Embryonic facial prominence (tissue), 1 donor: ENCODE data around the gene NEK6.

Experiments
- DNase-seq: peaks from one replicate; pipeline ENCODE4 v3.0.0-alpha.2; 2016; ENCODE audit errors: extremely low spot score

The NEK6 gene

DNA sequence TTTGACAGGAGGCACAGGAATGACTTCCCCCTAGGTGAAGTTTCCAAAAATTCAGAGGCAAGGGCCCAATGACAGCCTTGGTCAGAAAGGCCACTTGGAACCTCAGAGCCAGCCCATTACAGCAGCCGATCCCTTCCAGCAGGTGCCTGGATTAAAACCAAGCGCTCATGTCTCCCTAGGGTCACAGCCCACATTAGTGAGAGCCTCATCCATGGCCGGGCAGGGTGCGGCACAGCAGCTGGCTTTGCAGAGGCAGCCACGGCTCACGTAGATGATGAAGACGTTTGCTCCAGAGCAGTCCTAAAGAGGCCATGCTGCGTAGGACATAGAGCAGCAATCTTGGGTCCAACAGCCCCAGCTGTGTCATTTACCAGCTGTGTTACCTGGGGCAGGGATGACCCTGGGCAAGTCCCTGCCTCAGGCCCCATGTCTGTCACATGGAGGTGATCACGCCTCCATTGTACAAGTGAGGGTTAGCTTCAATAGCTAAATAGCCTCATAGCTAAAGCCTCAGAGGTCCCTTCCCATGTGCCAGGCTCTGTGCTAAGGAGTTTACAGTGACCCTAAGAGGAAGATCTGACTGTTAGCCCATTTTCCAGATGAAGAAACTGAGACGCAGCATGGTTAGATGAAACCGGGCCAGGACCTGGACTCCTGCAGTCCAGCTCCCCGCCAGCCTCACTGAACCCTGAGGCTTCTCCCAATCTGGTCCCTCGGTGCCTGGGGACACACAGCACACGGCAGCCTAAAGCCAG is 39.2 kb downstream of the NEK6 start:
- no peak for DNase-seq

DNA sequence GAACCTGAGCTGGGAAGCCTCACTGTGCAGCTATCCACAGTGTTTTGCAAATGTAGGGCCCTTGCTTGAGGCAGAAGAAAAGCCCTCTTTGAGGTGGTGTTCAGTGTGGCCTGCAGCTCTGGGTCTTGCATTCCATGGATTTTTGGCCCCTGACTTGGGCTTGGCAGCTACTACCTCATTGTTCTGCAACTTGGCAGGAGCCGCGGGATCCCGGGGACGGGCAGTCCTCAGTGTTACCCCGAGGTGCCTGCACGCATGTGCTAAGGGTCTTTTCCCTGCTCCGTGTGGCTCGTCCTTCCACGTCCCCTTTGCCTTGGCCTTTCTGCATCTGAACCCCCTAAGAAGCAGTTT is 39.8 kb downstream of the NEK6 start:
- no peak for DNase-seq

DNA sequence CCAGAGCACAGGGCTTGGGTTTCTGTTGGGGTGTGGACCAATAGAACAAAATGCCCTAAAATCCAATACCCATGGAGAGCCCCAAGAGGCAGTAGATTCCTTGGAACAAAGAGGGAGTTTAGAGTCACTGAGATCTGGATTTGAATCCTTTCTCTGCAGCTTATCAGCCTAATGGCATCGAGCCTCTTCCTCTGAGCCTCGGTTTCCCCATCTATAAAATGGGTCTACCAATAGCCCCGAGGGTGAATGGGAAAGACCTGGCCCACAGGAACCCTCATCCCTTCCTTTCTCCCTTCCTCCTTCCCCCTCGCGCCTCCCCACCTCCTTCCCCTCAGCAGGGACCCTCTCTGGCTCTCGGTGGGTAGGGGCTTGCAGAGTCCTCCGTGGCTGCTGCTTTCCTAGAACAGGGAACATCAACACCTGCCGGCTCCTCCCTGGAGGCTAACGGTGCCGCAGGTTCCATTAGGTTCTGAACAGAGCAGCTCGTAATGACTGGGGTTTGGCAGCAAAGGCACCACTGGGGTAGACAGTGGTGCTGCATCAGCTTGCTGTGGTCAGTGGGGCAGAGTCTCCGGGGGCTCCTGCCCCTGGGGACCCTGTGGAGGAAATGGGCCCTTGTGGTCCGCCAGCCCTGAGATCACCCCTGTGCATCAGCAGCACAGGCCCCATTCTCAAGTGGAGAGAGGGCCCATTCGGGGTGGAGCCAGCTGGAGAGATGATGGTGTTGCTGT is 40.3 kb downstream of the NEK6 start:
- DNase-seq: no peak

DNA sequence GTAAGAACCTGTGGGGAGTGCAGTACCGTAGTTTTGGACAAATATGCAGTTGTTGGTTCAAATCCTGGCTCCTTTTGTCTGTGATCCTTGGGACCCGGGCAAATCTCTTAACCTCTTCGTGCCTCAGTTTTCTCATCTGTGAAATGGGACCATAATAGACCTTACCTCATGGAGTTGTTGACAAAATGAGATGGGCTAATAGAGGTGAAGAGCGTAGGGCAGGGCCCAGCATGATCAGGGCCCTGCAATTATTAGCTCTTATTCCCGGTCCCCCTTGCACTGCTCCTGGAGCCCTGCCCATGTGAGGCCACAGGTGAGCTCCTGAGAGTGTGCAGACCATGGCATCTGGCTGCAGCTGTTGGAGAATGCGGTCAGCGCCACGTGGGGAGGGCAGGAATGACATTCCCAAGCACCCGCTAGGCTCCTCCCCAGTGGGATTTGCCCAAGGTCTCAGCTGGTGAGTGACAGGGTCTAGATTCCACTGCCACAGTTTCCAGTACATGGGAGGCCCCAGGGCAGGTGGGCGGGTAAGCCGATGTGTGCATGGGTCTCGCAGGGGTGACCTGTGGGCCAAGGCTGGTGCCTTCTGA is 41.0 kb downstream of the NEK6 start:
- DNase-seq: no peak

DNA sequence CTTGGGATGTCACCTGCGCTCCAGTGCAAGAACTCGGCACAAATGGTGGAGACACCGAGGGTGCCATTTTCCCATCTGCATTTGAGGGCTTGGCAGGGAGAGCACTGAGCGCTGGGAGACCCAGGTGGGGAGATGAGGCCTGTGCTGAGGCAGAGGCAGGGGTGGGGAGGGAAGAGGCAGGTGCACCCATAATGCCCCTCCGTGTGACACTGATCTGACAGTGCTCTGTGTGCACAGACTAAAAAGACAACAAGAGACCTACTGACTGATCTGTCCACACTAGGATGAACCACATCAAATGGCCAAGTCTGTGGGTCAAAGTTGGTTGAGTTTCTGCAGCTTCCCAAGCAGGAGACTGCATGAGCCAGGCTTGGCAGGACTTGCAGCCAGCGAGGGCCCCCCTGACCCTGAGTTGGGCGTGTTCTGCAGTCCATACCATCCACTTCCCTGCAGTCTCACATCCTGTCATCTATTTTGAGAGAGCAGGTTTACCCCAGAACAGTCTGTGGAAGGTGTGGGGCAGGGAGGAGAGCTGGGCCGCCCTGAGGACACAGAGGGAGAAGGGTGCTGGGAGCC is 41.9 kb downstream of the NEK6 start:
- DNase-seq: no peak

DNA sequence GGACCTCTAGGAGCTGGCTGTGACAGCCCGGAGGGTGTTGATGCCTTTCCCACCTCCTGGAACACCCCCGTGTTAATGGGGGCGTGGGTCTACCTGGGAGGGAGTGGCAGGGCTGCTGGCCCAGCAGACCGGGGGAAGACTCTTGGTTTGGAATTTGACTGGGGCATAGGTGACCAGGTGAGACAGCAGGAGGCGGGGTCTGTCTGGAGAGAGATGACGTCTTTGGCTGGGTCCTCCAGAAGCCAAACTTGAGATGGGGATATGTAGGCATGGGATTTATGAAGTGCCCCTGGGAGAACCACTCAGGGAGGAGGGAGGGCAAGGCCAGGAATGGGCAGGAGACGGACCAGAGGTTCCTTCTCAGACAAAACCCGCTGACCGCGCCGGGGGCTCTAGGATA is 42.6 kb downstream of the NEK6 start:
- no peak for DNase-seq

DNA sequence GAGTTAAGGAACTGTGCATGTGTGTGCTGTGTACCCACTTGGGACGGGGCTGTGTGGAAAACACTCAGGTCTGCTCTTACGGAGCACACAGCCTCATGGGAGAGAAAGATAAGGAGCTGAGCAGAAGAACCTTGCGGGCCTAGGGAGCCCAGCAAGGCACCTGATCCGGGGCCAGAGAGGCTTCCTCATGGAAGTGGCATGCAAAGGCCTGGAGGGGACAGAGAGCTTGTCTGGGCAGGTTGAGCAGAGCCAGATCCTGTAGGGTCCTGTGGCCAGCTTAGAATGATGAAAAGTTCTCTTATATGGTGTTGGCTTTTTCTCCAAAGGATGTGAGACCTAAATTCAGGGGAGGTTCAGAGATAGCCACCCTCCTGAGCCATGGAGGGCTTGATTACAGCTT is 45.2 kb downstream of the NEK6 start:
- no peak for DNase-seq

DNA sequence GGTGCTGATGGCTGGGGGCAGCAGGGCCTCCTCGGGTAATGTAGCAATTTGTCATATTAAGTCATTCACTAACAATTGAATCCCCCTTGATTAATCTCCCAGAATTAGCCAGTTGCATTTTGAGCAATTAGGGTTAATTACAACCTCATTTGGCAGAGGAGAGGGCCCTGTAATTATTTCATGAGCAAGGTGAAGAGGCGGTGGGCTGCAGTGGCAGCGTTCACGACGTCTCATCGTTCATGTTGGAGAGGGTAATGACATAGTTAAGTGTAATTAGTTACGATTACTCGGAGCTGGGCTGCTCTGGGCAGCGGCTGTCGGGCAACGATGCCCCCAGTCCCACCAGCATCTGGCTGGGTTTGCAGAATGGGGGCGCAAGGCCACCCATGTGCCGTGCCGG is 46.0 kb downstream of the NEK6 start:
- DNase-seq: no peak

DNA sequence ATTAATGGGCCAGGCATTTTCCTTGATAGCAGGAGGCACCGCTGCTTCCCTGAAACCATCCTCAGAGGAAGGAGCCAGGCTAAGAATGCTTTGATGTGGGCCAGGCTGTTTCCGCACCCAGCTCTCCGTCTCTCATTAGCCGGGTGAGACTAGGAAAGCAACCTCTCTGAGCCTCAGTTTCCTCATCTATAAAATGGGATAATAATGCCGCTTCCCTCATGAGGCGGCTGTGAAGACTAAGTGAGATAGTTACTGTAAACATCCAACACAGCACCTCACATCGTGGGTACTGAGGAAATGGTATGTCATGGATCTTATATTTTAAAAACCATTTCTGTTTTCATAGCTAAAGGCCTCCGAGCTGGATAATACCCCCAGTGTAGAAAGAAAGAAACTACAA is 46.5 kb downstream of the NEK6 start:
- no peak for DNase-seq

DNA sequence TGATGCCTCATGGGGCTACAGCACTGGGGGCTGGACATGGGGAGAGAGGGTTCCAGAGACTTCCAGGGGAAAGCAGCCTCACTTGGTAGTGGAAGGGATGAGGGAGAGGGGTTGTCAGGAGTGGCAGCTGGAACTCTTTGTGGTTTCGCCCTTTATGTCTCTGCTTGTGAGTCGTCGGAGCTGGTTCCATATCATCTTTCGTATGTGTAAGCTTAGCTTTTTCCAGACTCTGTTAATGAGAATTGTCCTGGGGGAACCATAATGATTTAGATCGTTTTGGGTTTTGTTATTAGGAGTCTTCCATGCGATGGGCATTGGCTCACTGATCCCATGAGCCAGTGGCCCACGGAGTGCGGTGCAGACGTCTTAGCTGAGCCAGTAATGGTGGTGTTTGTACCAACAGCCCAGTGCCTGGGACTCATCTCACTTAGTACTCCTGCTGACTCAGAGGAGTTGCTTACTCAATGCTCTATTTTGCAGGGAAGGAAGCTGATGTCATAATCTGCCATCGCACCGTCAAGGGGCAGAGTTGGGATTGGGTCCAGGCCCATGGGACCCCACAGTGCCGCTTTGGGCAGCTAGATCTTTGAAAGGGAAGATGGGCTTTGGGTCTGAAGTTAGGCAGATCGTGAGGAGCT is 48.5 kb downstream of the NEK6 start:
- DNase-seq: no peak

DNA sequence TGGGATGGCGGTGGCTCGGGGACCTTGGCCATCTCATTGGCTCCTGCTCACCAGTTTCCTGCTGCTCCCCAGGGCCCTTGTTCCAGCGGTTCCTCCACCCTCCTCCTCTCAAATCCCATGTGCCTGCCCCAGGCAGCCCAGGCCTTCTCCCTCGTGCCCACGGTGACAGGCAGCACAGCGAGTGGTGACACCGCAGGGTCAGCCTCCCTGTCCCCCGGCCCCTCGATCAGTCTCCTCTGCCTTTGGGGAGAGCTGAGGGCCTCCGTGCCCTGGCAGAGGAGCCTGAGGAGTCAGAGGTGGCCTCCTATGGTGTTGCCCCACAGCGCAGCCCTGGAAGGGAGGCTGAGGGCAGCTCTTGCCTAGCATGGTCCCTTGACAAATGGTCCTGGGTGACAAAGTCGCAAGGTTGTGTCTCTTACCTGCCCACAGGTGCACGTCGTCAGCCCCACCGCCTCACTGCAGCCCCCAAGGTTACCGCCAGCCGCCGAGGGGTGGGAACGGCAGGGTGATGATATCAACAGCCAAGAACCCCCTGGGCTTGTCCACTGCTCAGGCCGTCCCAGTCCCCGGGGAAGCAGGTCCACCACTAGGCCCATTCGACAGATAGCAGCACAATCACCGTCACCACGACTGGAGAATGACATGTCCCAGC is 49.8 kb downstream of the NEK6 start:
- DNase-seq: no peak

DNA sequence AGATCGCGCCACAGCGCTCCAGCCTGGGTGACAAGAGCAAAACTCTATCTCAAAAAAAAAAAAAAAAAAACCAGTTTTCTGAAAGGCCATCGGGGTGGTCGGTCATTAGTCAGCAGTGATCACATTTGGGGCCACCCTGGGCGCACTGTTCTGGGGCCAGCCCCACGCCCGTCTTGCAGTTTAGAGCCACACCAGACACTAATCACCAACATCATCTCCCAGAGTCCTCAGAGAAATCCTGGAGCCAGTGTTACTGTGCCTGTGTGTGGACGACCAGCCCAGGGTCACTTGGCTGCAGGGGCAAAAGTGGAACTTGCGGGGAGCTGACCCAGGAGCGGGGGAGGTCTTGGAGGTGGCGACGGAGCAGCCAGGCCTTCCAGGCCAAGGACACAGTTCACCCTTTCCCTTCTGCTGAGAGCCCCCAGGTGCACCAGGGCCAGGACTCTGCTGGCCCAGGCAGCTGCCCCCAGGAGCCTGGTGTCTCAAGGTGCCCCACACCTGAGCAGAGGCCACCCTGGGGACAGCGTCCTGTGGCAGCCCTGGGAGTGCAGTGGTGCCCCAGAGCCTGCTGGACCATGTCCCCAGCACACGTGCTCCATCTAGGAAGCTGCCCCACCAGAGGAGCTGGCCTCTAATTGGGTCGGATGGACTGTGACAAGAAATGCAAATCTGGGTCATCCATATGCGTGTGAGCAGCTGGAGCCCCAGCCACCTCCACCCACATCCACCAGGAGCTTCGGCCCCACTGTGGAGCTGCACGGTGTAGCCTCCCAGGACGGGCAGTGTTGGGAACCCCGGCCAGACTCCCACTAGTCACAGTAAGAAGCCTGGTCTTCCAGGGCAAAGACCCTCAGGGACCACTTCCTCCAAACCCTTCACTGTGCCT is 51.1 kb downstream of the NEK6 start:
- no peak for DNase-seq

DNA sequence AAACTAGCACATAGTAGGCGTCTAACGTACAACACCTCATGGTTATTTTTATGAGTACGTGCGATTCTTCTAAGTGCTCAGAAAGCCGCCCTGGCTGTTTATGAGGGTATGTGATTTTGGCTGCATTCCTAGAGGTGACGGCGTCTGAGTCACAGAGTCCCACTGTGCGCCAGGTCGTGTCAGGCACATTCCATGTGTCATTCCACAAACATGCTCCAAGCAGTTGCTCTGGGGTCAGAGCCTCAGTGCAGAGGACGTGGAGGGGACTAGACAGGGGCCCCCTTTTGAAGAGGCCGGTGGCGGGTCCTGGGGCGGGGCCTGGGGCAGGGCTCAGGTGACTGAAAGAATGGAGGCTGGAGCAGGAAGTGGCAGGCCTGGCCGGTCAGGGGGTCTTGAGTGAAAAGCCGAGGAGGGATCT is 51.9 kb downstream of the NEK6 start:
- DNase-seq: no peak

DNA sequence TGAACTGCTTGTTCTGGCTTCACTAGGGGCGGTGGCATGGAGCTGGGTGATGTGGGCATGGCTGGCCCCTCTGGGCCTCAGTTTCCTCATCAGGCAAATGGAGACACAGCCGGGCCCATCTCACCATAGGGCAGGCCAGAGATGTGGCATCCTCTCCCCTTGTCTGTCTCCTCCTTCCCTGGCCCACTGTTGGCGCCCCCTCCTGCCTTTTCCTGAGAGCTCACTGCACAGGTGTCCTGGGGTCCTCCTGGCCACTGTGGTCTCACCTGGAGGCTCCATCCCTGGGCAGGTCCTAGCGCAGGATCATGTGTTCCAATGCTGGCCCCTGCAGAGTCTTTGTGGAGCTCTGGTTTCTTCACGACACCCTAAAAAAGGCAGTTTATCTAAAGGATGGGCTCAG is 53.5 kb downstream of the NEK6 start:
- DNase-seq: no peak

DNA sequence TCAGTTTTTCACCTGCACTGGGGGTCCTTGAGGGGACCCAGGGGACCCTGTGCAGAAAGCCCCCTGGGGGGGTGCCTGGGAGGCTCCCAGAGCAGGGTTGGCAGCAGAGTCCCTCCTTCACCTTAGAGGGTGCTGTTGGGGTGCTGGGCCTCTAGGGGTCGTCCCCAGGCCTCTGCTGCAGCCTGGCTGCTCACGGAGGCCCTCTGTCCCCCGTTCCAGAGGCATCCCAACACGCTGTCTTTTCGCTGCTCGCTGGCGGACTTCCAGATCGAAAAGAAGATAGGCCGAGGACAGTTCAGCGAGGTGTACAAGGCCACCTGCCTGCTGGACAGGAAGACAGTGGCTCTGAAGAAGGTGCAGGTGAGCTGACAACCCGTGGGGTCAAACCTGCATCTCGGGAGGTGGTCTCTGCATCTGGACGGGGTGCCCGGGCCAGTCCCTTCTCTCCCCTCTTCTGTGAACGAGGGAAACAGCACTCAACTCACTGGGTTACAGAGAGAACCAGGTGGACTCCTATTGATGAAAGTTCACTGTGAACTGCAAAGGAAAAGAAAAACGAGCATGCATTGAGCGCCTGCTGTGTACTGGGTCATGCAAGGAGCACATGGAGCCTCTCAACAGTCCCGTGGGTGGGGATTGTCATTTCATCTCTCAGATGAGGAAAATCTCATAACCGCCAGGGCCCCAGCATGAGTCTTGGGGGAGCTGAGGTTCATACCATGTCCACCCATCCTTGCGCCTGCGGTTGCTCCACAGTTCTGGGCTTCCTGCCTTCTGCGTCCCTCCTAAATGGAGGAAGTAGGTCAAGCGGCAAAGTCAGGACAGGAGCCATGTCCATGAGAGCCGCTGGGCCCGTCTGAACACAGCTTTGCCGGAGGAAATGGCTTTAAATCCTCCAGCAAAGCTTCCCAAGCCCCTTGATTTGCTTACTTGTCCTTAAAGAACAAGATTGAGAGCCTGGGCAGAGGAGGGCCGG is 54.8 kb downstream of the NEK6 start:
- DNase-seq: no peak

DNA sequence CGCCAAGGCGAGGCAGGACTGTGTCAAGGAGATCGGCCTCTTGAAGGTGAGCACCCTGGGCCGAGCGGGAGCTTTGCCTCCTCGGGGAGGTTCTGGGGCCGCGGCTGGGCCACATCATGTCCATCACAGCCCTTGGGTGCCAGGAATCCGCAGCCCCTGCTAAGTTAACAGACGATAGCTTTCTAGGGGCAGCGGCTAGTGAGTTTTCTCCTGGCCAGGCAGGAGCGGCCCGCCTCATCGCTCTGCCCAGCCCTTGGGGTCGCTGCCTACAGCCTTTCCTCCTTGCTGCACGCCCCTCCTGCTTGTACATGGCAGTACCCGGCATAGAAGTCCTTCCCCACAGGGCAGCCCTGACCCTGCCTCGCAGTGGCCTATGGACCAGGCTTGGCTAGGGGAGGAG is 56.2 kb downstream of the NEK6 start:
- DNase-seq: no peak

DNA sequence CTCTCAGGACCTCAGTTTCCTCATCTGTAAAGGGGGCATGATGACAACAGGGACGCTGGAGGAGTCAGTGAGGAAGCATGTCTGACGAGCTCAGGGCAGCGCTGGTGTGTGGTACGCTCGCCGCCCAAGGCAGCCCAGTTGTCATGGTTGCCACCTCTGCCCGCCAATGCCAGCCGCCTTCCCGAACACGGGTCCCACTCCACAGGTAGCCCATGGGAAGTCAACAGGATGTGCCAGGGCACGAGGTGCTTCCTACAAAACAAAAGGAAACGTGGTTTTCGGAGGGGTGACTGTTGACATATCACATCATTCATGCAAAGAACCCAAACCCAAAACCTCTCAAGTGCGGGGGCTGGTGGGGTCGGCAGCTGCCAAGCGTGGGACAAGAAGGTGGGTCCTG is 58.1 kb downstream of the NEK6 start:
- no peak for DNase-seq

DNA sequence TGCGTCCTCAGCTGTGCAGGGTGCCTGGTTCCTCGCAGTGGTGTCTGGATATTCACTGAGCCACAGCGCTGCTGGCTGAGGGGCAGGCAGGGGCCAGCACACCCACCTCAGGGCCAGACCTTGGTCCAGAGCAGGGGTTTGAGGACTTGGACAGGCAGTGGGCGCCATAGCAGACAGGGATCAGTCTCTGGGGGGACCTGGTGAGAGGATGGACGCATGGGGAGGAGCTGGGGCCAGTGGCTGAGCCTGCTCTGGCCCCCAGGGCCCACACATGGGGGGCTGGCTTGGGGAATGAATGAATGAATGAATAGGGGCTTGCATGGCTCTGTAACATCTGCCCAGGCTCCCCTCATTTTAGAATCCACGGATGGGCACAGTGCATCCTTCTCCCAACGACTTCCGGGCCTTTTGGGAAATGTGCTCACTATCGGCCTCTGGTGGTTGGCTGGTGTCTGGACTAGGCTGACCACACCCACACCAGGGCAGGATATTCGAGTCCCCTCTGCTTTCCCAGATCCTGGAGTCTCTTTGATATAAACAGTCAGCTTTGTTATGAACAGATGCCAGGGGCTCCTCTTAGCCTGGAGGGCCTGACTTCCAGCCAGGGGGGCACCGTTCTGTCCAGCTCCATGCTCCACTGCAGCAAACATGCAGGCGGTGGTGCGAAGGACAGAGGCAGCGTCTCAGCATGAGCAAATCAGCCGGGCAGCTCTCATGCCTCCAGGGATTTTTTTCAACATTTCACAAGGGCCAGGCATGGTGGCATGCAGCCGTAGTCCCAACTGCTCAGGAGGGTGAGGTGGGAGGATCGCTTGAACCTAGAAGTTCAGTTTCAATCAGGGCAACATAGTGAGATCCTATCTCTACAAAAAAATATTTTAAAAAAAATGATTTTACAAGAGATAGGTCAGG is 62.6 kb downstream of the NEK6 start:
- DNase-seq: no peak

DNA sequence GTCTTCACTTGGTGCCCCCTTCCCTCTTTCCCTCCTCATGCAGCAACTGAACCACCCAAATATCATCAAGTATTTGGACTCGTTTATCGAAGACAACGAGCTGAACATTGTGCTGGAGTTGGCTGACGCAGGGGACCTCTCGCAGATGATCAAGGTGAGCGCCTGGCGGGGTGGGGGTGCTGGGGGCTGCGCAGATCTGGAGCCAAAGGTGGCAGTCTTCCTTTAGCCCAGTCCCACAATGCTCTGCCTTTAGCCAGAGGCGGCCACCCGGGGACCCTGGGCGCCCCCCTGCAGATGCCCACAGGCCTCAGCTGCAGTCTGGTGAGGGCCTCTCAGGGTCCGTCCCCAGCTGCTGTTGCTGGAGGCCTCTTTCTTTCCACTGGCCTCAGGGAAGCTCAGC is 63.7 kb downstream of the NEK6 start:
- no peak for DNase-seq
